HG03520 (cell line): ENCODE data around the gene PPP1R9A.

Source experiments
- ATAC-seq: cut with Tn5 transposase; IDR thresholded peaks from one replicate; pipeline ENCODE4 v1.9.1; 2021; ENCODE audit warnings: mild to moderate bottlenecking, moderate library complexity; ENCODE audit not compliant: unreplicated experiment

Gene PPP1R9A

DNA sequence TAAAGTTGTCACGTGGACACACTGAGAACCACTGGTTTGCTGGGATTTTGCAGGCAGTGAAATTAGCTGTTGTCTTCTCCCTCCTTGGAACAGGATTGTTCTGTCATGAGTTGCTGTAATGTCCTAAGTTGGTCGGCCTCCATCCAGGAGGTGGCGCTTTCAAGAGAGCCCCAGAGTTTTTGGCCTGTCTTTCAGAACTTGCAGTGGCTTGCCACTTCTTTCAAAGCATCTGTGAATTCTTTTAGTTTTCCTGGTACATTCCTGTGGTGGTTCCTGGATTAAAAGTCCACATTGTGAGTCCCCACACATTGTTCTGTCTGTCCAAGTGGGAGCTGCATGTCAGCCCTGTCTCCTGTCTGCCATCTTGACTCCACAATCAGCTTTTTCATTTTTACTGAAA, 283.1 kb downstream of the PPP1R9A start:
- ATAC-seq: no peak

- ATAC-seq: no peak
Observed at GRCh38 chr7:95191795-95192194, 284.4 kb downstream of the PPP1R9A start.

DNA sequence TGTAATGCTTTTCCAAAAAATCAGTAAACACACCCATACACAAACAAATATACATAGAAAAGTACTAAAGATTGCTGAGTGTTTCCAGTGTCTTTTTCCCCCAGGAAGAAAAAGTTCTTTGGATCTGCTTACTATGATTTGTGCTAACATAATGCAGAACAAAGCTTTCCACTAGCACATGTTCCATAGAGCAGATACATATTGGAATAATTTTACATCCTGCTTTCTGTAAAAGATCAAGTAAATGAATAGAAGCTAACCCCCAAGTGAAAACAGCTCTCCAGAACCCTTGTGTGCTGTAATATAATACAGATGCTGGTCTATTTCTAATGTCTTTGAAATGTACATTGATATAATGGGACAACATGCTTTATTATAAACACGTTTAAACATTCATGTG, 291.5 kb downstream of the PPP1R9A start:
- no peak for ATAC-seq

GRCh38 chr7:95199779-95200558, 292.6 kb downstream of the PPP1R9A start:
- no peak for ATAC-seq

DNA sequence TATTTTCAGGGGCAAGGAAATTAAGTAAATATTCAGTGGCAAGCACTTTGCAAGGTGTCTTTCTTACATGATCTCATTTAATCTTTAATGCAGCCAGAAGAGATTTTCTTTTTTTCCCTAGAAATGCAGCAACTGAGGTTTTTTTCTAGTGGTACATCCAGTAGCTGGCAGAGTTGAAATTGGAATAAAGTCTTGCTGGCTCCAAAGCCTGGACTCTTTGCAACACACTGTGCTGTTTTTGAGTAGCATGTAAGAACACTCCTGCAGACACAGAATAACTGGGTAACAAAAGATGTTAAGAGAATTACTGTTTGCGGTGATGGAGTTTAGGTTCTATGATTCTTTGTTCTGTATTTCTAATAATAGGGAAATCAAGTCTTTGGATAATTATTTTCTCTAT, 293.3 kb downstream of the PPP1R9A start:
- ATAC-seq: no peak

DNA sequence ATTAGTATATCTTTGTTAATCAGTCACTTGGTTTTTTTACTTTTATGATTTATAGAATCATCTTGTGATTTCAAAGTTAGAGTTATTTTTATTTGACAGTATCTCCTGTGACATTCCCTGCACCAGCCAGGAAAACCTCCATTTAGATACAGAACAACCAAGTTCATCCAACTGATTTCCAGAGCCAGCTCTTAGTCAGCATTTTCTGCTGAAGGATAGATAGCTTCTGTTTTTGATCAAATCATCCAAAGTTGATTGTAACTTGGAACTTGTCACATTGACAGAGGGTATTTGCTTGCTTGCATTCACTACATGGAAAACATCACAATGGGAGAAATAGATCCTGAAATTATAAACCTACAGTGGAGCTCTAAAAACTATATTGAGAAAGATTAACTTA, 294.3 kb downstream of the PPP1R9A start:
- no peak for ATAC-seq

DNA sequence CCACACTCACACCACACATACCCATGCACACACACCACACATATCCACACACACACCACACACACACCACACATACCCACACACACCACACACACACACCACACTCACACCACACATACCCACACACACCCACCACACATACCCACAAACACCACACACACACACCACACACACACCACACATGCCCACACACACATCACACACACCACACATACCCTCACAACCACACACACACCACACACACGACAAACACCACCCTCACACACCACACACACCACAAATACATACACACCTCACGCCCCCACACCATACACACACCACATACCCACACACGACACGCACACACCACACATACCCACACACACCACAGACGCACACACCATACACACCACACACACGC, 297.2 kb downstream of the PPP1R9A start:
- no peak for ATAC-seq

GRCh38 chr7:95205665-95206225, 298.4 kb downstream of the PPP1R9A start:
- ATAC-seq: no peak

DNA sequence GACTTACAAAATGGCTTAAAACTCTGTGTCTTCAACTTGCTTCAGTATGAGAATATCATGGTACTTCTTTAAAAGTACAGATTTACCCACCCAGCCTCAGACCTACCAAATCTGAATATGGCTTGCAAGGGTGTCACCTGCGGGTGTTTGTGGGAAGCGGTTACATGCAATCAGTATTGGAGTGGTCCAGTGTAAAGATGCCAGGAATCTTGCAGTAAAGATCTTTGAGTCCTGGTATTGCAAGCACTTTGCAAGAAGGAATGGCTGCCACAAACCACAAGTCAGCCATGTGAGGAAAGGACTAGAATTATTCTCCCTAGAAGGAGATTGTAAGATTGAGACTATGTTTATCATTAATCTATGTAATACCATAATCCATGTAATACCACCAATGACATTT, 301.9 kb downstream of the PPP1R9A start:
- no peak for ATAC-seq

- ATAC-seq: no peak
Observed at GRCh38 chr7:95209788-95210187, 302.4 kb downstream of the PPP1R9A start.

DNA sequence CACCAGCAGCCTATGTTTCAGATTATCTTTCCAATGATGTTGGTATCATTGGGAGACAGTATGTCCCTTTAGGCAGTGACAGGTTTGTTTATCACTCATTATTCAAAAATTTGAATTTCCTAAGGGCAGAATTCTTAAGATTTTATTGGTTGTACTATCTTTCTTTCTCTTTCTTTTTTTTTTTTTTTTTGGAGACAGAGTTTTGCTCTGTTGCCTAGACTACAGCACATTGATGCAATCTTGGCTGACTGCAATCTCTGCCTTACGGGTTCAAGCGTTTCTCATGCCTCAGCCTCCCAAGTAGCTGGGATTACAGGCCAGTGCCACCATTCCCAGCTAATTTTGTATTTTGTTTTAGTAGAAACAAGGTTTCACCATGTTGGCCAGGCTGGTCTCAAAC, 305.8 kb downstream of the PPP1R9A start:
- no peak for ATAC-seq

- ATAC-seq: no peak
Observed at GRCh38 chr7:95213809-95214492, 306.6 kb downstream of the PPP1R9A start.

- no peak for ATAC-seq
Observed at GRCh38 chr7:95219721-95220120, 312.3 kb downstream of the PPP1R9A start.

GRCh38 chr7:95220328-95220727, 312.9 kb downstream of the PPP1R9A start:
- ATAC-seq: no peak

GRCh38 chr7:95225301-95225700, 317.9 kb downstream of the PPP1R9A start:
- ATAC-seq: no peak

- no peak for ATAC-seq
Observed at GRCh38 chr7:95229301-95229700, 321.9 kb downstream of the PPP1R9A start.

GRCh38 chr7:95238252-95238943, 331.0 kb downstream of the PPP1R9A start:
- ATAC-seq: no peak

- ATAC-seq: no peak
Observed at GRCh38 chr7:95240921-95241320, 333.5 kb downstream of the PPP1R9A start.

- ATAC-seq: no peak
Observed at GRCh38 chr7:95242266-95242665, 334.9 kb downstream of the PPP1R9A start.

GRCh38 chr7:95244616-95245015, 337.2 kb downstream of the PPP1R9A start:
- no peak for ATAC-seq

- ATAC-seq: no peak
Observed at GRCh38 chr7:95245828-95246500, 338.6 kb downstream of the PPP1R9A start.
